A549 (cell line): ENCODE measurements around the gene C11orf65. TPM values are rescaled to one million over a fixed set of nuclear protein-coding genes. Genes with fewer than 3 reads are reported as not detected.

Source experiments
- ATAC-seq, 2 experiments: fragments of 200-7000 bp in 1 of 2; fragments of >200 bp in 1 of 2; cut with Nextera tagmentation in 1 of 2; cut with Tn5 transposase in 1 of 2; 3 replicates each; pipeline versions ENCODE4 v1.8.0 to v1.9.1; 2018 to 2020; ENCODE audit warnings: mild to moderate bottlenecking in 1 of 2, moderate library complexity in 1 of 2
- CTCF ChIA-PET: fragments of 300-600 bp; sonication (Branson Sonifier 250); formaldehyde crosslinking; extraction: SDS; loops from one replicate; lab custom pipeline; 2021; ENCODE audit warnings: antibody characterized with exemption, inconsistent platforms; lab: Yijun Ruan, JAX
- POLR2A ChIA-PET: fragments of 350-600 bp; formaldehyde crosslinking; extraction: SDS; loops from one replicate; lab custom pipeline; 2021; ENCODE audit warnings: antibody characterized with exemption, inconsistent platforms; lab: Yijun Ruan, JAX
- DNase-seq, 2 experiments: peaks; one replicate each; pipeline versions ENCODE4 v3.0.0 to v3.0.0-alpha.2; 2011 to 2016; ENCODE audit warnings: low read depth in 1 of 2, low spot score in 1 of 2
- FAIRE-seq: peaks from 2 replicates; lab custom pipeline; 2011; peaks lifted over from hg19 to GRCh38; lab: Jason Lieb, UNC
- H3K27ac ChIP-seq, 2 experiments: fragments of >200 bp; sonication (Bioruptor Twin); formaldehyde crosslinking; 3 replicates each; pipeline ENCODE4 v1.5.1; 2016 to 2017
- H3K4me1 ChIP-seq: fragments of >200 bp; sonication (Bioruptor Twin); formaldehyde crosslinking; 3 replicates; pipeline ENCODE4 v1.6.1; 2016
- H3K4me2 ChIP-seq: fragments of >200 bp; sonication (Bioruptor Twin); formaldehyde crosslinking; 3 replicates; pipeline ENCODE4 v1.6.1; 2016
- H3K4me3 ChIP-seq: fragments of >200 bp; sonication (Bioruptor Twin); formaldehyde crosslinking; 3 replicates; pipeline ENCODE4 v1.5.1; 2016
- H3K9me3 ChIP-seq: fragments of >200 bp; sonication (Bioruptor Twin); formaldehyde crosslinking; 3 replicates; pipeline ENCODE4 v1.6.1; 2016
- CEBPB ChIP-seq, 2 experiments: fragments of >200 bp in 1 of 2; sonication (Bioruptor Twin) in 1 of 2; formaldehyde crosslinking in 1 of 2; IDR thresholded peaks; 2 replicates each; pipeline ENCODE4 v1.6.1; 2012 to 2016
- EHF ChIP-seq: fragments of 250-450 bp; sonication (Bioruptor Pico); IDR thresholded peaks from 2 replicates; pipeline ENCODE4 v1.5.0; 2020; ENCODE audit warnings: mild to moderate bottlenecking
- EHMT2 ChIP-seq: fragments of 200-600 bp; sonication (generic); IDR thresholded peaks from 2 replicates; pipeline ENCODE4 v1.6.1; 2016; ENCODE audit warnings: antibody characterized with exemption, low read depth, mild to moderate bottlenecking, moderate library complexity
- FOSL2 ChIP-seq, 2 experiments: fragments of 450-650 bp in 1 of 2; fragments of >200 bp in 1 of 2; sonication (Bioruptor Twin) in 1 of 2; formaldehyde crosslinking; IDR thresholded peaks; 2 replicates each; pipeline versions ENCODE4 v1.5.0 to v1.6.1; 2016 to 2020; ENCODE audit warnings: mild to moderate bottlenecking in 1 of 2, moderate library complexity in 1 of 2
- GATA3 ChIP-seq: IDR thresholded peaks from 2 replicates; pipeline ENCODE4 v1.6.1; 2012; ENCODE audit warnings: borderline replicate concordance
- HDAC2 ChIP-seq: fragments of 200-600 bp; sonication (generic); IDR thresholded peaks from 2 replicates; pipeline ENCODE4 v1.6.1; 2016
- HEYL ChIP-seq: fragments of 250-450 bp; sonication (Bioruptor Pico); IDR thresholded peaks from 2 replicates; pipeline ENCODE4 v1.8.0; 2021; ENCODE audit warnings: mild to moderate bottlenecking, moderate library complexity
- HOXB13 ChIP-seq: fragments of 250-450 bp; sonication (Bioruptor Pico); IDR thresholded peaks from 2 replicates; pipeline ENCODE4 v1.5.0; 2020; ENCODE audit warnings: low read depth, mild to moderate bottlenecking, moderate library complexity
- HOXB5 ChIP-seq: fragments of 250-450 bp; sonication (Bioruptor Pico); IDR thresholded peaks from 2 replicates; pipeline ENCODE4 v1.5.0; 2020; ENCODE audit warnings: mild to moderate bottlenecking, moderate library complexity
- KDM1A ChIP-seq: fragments of 200-600 bp; sonication (generic); IDR thresholded peaks from 2 replicates; pipeline ENCODE4 v1.6.1; 2016; ENCODE audit warnings: low read depth, mild to moderate bottlenecking
- KDM5A ChIP-seq: fragments of 200-600 bp; sonication (generic); IDR thresholded peaks from 2 replicates; pipeline ENCODE4 v1.6.1; 2016; ENCODE audit warnings: antibody characterized with exemption, mild to moderate bottlenecking
- MAFK ChIP-seq: fragments of 450-650 bp; IDR thresholded peaks from 2 replicates; pipeline ENCODE4 v1.6.1; 2014; ENCODE audit not compliant: partially characterized antibody
- MYC ChIP-seq: IDR thresholded peaks from 2 replicates; pipeline ENCODE4 v1.6.1; 2012; ENCODE audit warnings: mild to moderate bottlenecking, inconsistent platforms, low read length, improper control_type of control experiment, borderline replicate concordance
- NFE2L2 ChIP-seq: fragments of 150-350 bp; conservative IDR thresholded peaks from 2 replicates; pipeline ENCODE4 v1.6.1; 2014; ENCODE audit warnings: low read length
- NPAS2 ChIP-seq: fragments of 250-450 bp; sonication (Bioruptor Pico); IDR thresholded peaks from 2 replicates; pipeline ENCODE4 v1.8.0; 2022; ENCODE audit warnings: mild to moderate bottlenecking, moderate library complexity, borderline replicate concordance
- PHF8 ChIP-seq: fragments of 200-600 bp; sonication (generic); IDR thresholded peaks from 2 replicates; pipeline ENCODE4 v1.6.1; 2016; ENCODE audit warnings: low read depth, mild to moderate bottlenecking, antibody characterized with exemption, moderate library complexity, borderline replicate concordance
- POLR2AphosphoS2 ChIP-seq: conservative IDR thresholded peaks from 2 replicates; pipeline ENCODE4 v1.6.1; 2012; ENCODE audit warnings: low read length, improper control_type of control experiment, inconsistent platforms
- RAD21 ChIP-seq, 2 experiments: fragments of >200 bp in 1 of 2; sonication (Bioruptor Twin) in 1 of 2; formaldehyde crosslinking in 1 of 2; IDR thresholded peaks in 1 of 2; conservative IDR thresholded peaks in 1 of 2; 2 replicates in 1 of 2; 3 replicates in 1 of 2; pipeline ENCODE4 v1.6.1; 2012 to 2018; ENCODE audit warnings: inconsistent platforms in 1 of 2
- RFX5 ChIP-seq: fragments of 450-650 bp; IDR thresholded peaks from 2 replicates; pipeline ENCODE4 v1.7.1; 2014; ENCODE audit warnings: antibody characterized with exemption, mild to moderate bottlenecking, moderate library complexity
- RNF2 ChIP-seq: fragments of 200-600 bp; sonication (generic); IDR thresholded peaks from 2 replicates; pipeline ENCODE4 v1.6.1; 2016; ENCODE audit warnings: low read depth, mild to moderate bottlenecking, antibody characterized with exemption, moderate library complexity, borderline replicate concordance
- SMC3 ChIP-seq: fragments of >200 bp; sonication (Bioruptor Twin); formaldehyde crosslinking; IDR thresholded peaks from 3 replicates; pipeline ENCODE4 v1.6.1; 2018; ENCODE audit warnings: inconsistent platforms
- TFCP2L1 ChIP-seq: fragments of 250-450 bp; sonication (Bioruptor Pico); IDR thresholded peaks from 2 replicates; pipeline ENCODE4 v1.5.0; 2021; ENCODE audit warnings: mild to moderate bottlenecking
- ZNF302 ChIP-seq: fragments of 250-450 bp; sonication (Bioruptor Pico); IDR thresholded peaks from 2 replicates; pipeline ENCODE4 v1.9.0; 2021; ENCODE audit warnings: inconsistent platforms, mild to moderate bottlenecking, moderate library complexity
- WGBS: methylation state at CpG from one replicate; pipeline ENCODE4 v1.1.6; 2017; ENCODE audit errors: missing lambda C conversion rate; 5-methylcytosine and 5-hydroxymethylcytosine counted together
- polyA plus RNA-seq, 4 experiments: library from polyadenylated mRNA; depleted of rRNA in 3 of 4; stranded (reverse); fragments of >200 nt; fragmentation: RNase III in 1 of 4; extraction: RNeasy Plus Mini Kit Qiagen cat#74134 plus additional on column Dnase treatment in 1 of 4; gene quantifications; 2 replicates in 3 of 4; 3 replicates in 1 of 4; pipeline ENCODE4 v1.2.3, GENCODE V29; 2011 to 2017
- TF ChIP-seq, protein P1 (sequence below): fragments of >200 bp; sonication (Bioruptor Twin); formaldehyde crosslinking; IDR thresholded peaks from 3 replicates; pipeline ENCODE4 v1.5.1; 2016
- TF ChIP-seq, protein P2 (sequence below): IDR thresholded peaks from 2 replicates; pipeline ENCODE4 v1.6.1; 2012
- TF ChIP-seq, protein P3 (sequence below): IDR thresholded peaks from 2 replicates; pipeline ENCODE4 v1.6.1; 2012; ENCODE audit warnings: low read depth, borderline replicate concordance
- TF ChIP-seq, protein P4 (sequence below): fragments of >200 bp; sonication (Bioruptor Twin); formaldehyde crosslinking; IDR thresholded peaks from 3 replicates; pipeline ENCODE4 v1.6.1; 2016
- TF ChIP-seq, protein P5 (sequence below): fragments of 150-350 bp; IDR thresholded peaks from 2 replicates; pipeline ENCODE4 v1.6.1; 2014; ENCODE audit warnings: low read depth, mild to moderate bottlenecking, low read length
- TF ChIP-seq, protein P6 (sequence below): fragments of 250-450 bp; sonication (Bioruptor Pico); IDR thresholded peaks from 2 replicates; pipeline ENCODE4 v1.5.0; 2020; ENCODE audit warnings: low read depth, mild to moderate bottlenecking, moderate library complexity

C11orf65 gene
- polyA plus RNA-seq, 2 of the 4 experiments (the other 2 are of a cell fraction): 0.19 to 0.72 TPM

DNA sequence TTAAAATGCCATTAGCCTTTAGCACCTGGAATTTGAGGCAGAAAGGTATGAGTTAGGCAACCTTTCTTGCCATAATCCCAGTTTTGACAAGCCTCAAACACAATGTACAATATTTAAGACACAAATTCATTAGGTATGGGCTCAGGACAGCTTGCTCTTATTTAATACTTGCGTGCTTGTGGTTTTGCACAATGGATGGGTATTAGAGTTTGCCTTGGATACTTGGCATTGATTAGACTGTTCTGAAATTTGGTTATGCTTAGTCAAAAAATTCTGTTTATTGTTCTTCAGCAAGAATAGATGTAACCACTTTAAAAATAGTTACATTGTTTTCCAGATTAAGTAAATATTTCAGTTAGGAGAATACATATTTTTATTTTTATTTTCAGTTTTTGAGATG, 5.4 kb upstream of the C11orf65 start:
- WGBS: 100% methylated on average over 1 of the region's 1 CpG
- no peak for DNase-seq
- ChIA-PET CTCF (no interaction called here), POLR2A (no interaction called here)
- H3K27ac ChIP-seq: no peak overlapping the region
- H3K9me3 ChIP-seq: no peaks in the 10 kb centered on the region
- H3K4me1 ChIP-seq: no peaks in the 10 kb centered on the region
- TF ChIP-seq HOXB13 (no peak), ZNF302 (no peak), RFX5 (no peak), HEYL (CRISPR knock-in tag) (no peak), EHMT2 (no peak)
- TF ChIP-seq, protein P1, sequence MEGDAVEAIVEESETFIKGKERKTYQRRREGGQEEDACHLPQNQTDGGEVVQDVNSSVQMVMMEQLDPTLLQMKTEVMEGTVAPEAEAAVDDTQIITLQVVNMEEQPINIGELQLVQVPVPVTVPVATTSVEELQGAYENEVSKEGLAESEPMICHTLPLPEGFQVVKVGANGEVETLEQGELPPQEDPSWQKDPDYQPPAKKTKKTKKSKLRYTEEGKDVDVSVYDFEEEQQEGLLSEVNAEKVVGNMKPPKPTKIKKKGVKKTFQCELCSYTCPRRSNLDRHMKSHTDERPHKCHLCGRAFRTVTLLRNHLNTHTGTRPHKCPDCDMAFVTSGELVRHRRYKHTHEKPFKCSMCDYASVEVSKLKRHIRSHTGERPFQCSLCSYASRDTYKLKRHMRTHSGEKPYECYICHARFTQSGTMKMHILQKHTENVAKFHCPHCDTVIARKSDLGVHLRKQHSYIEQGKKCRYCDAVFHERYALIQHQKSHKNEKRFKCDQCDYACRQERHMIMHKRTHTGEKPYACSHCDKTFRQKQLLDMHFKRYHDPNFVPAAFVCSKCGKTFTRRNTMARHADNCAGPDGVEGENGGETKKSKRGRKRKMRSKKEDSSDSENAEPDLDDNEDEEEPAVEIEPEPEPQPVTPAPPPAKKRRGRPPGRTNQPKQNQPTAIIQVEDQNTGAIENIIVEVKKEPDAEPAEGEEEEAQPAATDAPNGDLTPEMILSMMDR: no peak
- TF ChIP-seq, protein P2, sequence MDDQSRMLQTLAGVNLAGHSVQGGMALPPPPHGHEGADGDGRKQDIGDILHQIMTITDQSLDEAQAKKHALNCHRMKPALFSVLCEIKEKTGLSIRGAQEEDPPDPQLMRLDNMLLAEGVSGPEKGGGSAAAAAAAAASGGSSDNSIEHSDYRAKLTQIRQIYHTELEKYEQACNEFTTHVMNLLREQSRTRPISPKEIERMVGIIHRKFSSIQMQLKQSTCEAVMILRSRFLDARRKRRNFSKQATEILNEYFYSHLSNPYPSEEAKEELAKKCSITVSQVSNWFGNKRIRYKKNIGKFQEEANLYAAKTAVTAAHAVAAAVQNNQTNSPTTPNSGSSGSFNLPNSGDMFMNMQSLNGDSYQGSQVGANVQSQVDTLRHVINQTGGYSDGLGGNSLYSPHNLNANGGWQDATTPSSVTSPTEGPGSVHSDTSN: no peak
- H3K4me2 ChIP-seq: no peak overlapping the region
- H3K4me3 ChIP-seq: no peak overlapping the region
- FAIRE-seq: no peak
- ATAC-seq: no peak

DNA sequence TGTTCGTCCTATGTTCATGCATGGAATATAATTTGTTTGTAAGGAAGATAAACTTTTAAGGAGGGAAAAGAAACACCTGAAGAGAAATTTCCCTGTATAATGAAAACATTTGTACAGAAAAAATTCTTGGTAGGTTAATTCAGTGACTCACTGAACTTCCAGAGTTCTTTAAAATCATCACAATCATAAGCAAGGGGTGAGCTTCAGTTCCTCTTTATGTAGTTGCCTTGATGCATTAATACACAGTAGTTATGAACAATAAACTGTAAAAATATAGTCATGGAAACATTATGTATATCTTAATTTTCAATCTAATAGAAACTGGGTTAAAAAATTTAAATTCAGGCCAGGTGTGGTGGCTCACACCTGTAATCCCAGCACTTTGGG, 1.1 kb upstream of the C11orf65 start:
- ATAC-seq (no peak), FAIRE-seq (no peak), DNase-seq (no peak)
- CTCF ChIA-PET: interaction anchor here (0.5 kb wide), 1 partner anchor 25 kb away, joined by 3 read pairs; no protein-coding TSS in a partner anchor
- Histone ChIP-seq H3K4me2 (no peak overlapping the region), H3K4me3 (no peak overlapping the region), H3K27ac (no peak overlapping the region), H3K4me1 (peaks cover 3% of the 10 kb centered on the region; the same call in 1 of the 3 replicates), H3K9me3 (no peaks in the 10 kb centered on the region)
- 100% methylated on average over 1 of the region's 1 CpG for WGBS
- POLR2A ChIA-PET: no interaction called here
- no peak for TF ChIP-seq HOXB5
- TF ChIP-seq KDM5A: no peak
- TF ChIP-seq KDM1A: no peak
- no peak for TF ChIP-seq NPAS2
- no peak for TF ChIP-seq RNF2
- TF ChIP-seq HDAC2: no peak
- no peak for TF ChIP-seq FOSL2 (IDR thresholded peaks at IDR 0.05)
- TF ChIP-seq FOSL2 (CRISPR knock-in tag; IDR thresholded peaks at IDR 0.05): no peak
- no peak for TF ChIP-seq SMC3

DNA sequence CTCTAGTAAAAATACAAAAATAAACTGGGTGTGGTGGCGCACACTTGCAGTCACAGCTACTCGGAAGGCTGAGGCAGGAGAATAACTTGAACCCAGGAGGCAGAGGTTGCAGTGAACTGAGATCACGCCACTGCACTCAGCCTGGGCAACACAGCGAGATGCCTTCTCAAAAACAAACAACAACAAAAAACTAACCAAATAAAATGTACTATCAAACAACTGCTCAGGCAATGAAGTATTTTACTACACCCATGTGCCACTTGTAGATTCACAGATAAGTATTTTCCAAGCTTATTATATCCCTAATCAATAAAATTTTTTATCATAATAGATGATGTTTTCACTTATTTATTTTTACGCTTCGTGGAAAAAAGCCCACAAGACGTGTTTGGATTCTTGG, 924 bp downstream of the C11orf65 start:
- peak overlapping the region; percentile 86 to 96 for H3K27ac ChIP-seq
- POLR2A ChIA-PET: interaction anchor here (1.0 kb wide), 1 partner anchor 24 kb away, joined by 3 read pairs; no protein-coding TSS in a partner anchor
- TF ChIP-seq EHMT2 (no peak), HOXB13 (no peak), TFCP2L1 (CRISPR knock-in tag) (no peak), RAD21 (conservative IDR thresholded peaks at IDR 0.05 in 1 of 2, IDR thresholded peaks at IDR 0.05 in 1 of 2) (no peak), CEBPB (IDR thresholded peaks at IDR 0.05) (no peak), RNF2 (no peak), MAFK (no peak), MYC (no peak), EHF (CRISPR knock-in tag) (no peak), POLR2AphosphoS2 (no peak), GATA3 (no peak), PHF8 (no peak), KDM5A (no peak), NFE2L2 (no peak)
- TF ChIP-seq, protein P3, sequence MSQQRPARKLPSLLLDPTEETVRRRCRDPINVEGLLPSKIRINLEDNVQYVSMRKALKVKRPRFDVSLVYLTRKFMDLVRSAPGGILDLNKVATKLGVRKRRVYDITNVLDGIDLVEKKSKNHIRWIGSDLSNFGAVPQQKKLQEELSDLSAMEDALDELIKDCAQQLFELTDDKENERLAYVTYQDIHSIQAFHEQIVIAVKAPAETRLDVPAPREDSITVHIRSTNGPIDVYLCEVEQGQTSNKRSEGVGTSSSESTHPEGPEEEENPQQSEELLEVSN: no peak
- TF ChIP-seq, protein P4, sequence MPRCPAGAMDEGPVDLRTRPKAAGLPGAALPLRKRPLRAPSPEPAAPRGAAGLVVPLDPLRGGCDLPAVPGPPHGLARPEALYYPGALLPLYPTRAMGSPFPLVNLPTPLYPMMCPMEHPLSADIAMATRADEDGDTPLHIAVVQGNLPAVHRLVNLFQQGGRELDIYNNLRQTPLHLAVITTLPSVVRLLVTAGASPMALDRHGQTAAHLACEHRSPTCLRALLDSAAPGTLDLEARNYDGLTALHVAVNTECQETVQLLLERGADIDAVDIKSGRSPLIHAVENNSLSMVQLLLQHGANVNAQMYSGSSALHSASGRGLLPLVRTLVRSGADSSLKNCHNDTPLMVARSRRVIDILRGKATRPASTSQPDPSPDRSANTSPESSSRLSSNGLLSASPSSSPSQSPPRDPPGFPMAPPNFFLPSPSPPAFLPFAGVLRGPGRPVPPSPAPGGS: no peak
- TF ChIP-seq, protein P5, sequence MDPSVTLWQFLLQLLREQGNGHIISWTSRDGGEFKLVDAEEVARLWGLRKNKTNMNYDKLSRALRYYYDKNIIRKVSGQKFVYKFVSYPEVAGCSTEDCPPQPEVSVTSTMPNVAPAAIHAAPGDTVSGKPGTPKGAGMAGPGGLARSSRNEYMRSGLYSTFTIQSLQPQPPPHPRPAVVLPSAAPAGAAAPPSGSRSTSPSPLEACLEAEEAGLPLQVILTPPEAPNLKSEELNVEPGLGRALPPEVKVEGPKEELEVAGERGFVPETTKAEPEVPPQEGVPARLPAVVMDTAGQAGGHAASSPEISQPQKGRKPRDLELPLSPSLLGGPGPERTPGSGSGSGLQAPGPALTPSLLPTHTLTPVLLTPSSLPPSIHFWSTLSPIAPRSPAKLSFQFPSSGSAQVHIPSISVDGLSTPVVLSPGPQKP: no peak
- TF ChIP-seq, protein P6, sequence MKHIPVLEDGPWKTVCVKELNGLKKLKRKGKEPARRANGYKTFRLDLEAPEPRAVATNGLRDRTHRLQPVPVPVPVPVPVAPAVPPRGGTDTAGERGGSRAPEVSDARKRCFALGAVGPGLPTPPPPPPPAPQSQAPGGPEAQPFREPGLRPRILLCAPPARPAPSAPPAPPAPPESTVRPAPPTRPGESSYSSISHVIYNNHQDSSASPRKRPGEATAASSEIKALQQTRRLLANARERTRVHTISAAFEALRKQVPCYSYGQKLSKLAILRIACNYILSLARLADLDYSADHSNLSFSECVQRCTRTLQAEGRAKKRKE (CRISPR knock-in tag): no peak

More for the DNA sequence above, 924 bp downstream of the C11orf65 start:
- FAIRE-seq: no peak
- ATAC-seq: no peak
- H3K4me3 ChIP-seq: peak overlapping the region; percentile 56
- no peaks in the 10 kb centered on the region for H3K9me3 ChIP-seq
- WGBS: 73% methylated on average over 7 of the region's 7 CpGs
- CTCF ChIA-PET: no interaction called here
- peak overlapping the region; percentile 93 for H3K4me2 ChIP-seq
- DNase-seq: no peak
- peaks cover 3% of the 10 kb centered on the region; the same call in 1 of the 3 replicates for H3K4me1 ChIP-seq
